NCI-H146 (cell line): ENCODE results near the gene PSMA7.

ENCODE experiments used
- DNase-seq: peaks from one replicate; lab custom pipeline; 2025; lab: John Stamatoyannopoulos, UW

PSMA7 gene

DNA sequence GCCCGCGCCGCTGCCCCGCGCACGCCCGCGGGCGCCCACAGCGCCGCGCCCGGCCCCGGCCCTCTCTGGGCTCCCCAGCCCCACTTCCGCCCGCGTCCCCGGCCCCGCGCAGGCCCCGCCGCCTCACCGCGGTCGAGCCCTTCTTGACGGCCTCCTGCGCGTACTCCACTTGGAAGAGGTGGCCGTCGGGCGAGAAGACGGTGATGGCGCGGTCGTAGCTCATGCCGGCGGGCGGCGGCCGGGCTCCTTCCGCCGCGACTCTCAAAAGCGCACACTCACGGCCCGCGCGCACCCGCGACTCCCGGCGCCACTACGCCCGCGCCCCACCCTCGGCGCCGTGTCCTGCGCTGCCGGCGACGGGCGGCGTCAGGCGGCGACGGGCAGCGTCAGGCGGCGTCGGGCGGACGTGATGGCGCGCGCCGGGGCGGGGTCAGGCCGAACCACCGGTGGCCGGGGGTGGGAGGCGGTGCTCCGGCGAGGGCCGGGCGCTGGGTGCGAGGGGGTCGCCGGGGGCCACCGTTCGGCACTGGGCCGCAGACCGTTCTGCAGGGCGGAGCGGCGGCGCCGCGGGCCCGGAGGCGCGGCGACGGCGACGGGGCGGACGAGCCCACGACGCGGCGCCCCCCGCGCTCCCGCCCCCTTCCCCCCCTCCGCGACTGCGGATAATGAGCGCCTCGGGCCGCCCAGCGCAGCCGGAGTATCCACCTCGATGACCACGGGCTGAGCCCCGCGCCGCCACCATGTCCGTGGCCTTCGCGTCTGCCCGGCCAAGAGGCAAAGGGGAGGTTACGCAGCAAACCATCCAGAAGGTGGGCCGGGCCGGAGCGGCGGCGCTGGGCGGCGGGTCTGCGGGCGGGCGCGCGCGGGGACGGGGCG lies at the start of gene PSMA7, which contains the start of gene SS18L1:
Gene PSMA7, minus strand, starts transcription at position 314 of the 876 bp plus-strand sequence. Its CDS starts 91 bp downstream, at position 223.
Gene SS18L1, plus strand, starts transcription at position 689 of the 876 bp plus-strand sequence. Its CDS starts 52 bp downstream, at position 741.
- peak; percentile 89 for DNase-seq

DNA sequence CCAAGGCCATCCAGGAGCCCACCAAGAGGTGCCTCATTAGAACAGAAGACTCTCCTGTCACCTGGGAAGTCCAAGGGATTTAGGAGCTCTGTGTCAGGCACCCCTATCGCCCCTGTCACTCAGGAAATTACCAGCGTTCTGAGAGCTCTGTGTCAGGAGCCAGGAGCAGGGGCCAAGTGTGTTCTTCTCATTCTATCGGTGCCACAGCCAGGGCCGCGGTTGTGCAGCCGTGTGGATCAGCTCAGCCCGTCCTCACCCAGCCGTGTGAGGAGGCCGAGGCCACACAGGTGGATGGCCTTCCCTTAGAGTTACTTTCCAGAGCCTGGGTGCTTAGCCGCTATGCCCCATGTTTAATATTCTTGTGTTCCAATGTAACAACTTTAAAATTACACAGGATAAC lies 49.4 kb upstream of the PSMA7 start:
- DNase-seq: no peak

DNA sequence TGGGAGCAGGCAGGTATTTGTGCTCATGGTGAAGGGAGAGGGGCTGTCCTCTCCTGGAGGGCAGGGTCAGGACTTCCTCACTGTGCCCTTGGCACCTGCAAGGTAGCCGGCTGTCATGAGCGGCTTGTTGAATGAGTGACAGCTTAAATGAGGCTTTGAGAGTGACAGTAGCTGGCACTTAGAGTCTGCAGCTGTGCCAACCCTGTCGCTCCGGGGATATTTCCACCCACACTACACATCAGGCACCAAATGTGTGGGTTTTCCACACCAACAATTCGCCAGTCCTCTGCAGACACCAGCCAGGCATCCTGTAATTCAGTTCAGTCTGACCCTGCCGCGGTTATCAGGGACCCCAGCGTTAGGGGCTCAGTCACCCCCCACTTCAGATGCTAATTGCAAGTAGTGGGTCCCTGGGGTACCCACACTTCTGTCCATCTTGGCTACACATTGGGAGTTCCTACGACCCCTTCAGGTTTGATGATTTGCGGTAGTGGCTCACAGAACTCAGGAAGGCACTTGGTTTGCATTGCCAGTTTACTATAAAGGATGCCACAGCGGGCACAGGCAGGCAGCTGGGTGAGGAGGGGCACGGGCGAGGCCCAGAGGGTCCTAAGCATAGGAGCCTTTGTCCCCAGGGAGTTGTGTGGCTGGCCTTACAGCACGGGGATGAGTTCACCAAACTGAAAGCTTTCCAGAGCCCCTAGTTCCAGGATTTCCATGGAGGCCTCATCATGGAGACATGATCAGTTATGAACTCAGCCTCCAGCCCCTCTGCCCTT lies 48.8 kb upstream of the PSMA7 start:
- no peak for DNase-seq

DNA sequence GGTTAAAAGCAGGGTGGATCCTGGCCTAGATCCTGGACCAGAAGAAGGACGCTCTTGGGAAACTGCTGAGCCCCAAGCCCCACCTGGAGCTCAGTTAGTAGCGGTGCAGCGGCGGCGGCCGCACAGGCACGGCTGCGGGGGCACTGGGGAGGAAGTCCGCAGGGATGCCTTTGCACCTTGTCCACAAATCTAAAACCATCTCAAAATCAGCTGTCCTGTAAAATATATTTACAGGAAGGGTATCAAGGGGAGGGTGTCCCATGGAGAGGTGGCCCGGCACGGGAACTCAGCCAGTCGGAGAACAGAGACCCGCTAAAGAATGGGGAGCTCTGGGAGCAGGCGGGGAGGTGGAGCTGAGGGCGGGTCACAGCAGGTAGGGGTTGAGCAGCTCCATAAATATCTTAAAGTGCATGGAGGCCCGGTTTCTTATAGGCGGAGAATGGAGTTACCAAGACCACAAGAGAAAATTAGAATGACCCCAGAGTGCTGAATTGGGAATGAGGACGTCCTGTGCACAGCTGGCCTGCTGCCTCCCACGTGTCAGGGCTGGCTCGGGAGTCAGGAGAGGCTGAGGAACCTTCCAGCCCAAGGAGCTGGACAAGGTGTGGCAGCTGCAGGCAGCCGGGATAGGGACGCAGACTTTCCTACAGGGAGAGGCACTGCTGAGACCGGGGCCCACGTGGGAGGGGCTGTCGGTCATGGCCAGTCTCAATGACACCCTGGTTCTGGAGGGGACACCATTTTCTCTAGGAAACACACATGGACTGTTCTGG lies 47.6 kb upstream of the PSMA7 start:
- no peak for DNase-seq

DNA sequence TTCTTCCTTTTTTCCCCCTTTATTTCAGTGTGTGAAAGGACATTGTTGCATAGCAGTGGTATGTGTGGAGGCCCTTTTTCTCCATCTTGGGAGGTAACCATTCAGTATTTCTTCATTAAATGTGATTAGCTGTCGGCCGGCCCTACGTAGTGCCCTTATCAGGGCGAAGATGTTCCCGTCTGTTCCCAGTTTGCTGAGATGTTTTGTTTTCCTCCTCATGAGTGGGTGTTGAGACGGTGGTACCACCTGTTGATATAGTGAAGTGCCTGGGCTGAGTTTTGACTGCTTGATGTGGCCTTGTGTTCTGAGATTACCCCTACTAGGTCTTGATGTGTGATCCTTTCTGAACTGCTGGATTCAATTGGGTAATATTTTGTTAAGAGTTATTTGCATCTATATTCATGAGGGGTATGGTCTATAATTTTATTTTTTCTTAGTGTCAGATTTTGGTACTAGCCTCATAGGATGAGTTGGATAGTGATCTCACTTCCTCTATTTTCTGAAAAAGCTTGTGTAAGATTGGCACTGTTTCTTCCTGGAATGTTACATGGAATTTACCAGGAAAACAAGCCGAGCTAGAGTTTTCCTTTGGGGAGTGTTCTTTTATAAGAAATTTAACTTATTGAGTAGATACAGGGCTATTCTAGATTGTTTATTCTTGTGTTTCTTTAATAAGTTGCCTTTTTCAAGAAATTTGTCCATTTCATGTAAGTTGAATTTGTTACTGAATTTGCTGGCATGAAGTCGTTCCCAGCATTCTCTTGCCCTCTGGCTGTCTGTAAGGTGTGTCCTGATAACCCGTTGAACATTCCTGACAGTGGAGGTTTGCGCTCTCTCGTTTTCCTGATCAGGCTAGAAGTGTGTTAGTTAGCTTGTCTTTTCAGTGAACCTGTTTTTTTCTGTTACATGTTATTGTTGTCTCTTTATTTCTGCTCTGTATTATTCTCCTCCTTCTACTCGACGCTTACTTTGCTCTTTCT lies 44.0 kb upstream of the PSMA7 start:
- DNase-seq: no peak

DNA sequence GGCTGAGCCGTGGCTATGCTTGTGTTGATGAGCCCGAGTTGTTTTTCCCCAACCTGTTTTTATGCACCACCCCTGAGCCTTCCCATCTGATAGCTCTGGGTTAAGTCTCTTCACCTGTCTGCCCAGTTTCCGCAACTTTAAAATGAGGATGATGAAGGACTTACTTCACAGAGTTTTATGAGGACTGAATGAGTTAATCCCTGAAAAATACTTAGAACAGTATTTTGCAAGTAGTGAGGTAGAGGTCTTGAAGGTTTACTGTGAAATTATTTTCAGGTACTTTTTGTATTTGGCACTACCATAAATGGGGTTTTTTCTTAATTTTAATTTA lies 42.9 kb upstream of the PSMA7 start:
- no peak for DNase-seq

DNA sequence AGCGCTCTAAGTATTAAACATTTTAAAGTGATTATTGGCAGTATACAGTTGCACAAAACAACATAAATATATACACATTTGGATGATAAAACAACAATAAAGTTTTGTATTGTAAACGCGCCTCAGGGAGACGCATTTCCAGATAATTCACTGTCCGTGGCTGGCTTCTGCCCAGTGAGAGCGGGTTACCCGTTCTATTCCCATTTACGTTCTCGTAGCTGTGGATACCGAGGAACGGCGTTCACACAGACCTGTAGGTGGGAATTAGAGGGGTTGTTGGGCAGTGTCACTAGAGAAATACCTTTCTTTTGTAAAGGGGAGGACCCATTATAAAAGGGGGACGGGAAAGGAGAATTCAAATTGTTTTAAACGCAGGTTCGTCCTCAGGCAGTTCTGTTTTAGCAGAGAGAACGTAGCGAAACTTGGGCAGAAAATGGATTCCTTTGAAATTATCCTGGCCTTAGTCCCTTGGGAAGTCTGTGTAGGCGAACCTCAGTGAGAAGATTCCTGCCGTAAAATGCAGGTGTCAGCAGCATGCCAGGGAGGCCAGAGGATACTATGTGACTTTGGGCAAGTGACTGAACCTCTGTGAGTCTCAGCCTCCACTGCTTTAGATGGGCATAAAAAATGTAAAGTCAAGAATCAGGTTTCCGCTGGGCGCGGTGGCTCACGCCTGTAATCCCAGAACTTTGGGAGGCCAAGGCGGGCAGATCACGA lies 40.4 kb upstream of the PSMA7 start:
- DNase-seq: peak; percentile 14

DNA sequence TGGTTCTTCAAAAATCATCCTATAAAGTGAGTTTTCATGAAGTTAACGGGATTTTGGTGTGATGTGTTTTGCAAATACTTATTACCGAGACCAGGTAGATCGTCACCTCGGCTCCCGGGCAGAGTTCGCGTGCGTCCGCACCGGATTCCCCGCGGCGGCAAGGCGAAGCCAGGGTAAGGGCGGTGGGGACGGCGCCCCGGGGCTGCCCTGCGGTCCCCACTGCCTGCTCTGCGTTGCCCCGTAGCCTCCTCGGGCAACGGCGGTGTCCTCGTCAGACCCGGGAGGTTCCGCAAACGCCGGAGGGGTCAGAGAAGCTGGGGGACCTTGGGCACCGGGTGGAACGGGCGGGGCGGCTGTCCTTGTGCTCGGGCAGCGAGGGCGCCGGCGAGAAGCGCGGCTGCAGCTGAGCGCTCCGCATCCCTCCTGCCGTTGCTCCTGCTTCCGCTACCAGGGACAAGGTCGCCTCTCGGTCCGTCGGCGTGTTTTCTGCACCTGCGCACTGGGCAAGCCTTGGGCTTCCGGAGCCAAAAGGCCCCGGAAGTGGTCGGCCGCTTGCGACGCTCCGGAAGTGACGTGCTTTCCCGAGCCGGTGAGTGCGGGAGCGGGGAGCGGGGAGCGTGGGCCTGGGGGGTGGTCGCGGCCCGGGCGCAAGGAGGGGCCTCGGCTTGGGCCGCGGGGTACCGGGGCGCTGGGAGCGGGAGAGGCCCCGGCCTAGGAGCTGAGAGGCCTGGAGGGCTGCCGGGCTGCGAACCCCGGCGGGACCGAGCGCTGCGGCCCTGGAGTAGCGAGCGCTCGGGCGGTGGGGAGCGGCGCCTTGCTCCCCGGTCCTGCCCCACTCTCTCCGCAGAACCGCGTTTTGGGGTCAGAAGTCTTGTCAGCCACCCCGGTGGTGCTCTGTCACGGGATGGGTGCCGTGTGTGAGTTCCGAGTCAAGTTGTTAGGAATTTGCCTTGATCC lies 39.6 kb upstream of the PSMA7 start, which contains the start of gene MTG2:
Gene MTG2, plus strand, starts transcription at position 560 of the 957 bp plus-strand sequence. CDS start 10,393 bp downstream, outside the sequence.
- DNase-seq: peak; percentile 97

DNA sequence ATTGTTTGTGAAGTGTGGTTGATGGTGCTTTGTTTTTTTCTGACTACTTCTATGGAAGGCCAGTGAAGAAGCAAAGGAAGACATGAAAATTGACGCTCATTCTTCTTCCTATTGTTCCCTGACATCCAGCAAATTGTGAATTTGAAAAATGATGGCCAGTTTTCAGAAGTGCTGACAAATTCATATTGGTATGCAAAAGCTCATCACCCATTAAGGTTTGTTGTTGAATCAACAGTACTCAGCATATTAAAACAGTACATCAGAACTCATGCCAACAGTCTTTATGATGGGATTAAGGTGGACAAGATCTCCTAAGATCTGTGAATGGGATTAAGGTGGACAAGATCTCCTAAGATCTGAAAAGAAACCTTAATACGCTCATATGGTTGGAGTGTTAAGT lies 38.6 kb upstream of the PSMA7 start:
- DNase-seq: no peak

DNA sequence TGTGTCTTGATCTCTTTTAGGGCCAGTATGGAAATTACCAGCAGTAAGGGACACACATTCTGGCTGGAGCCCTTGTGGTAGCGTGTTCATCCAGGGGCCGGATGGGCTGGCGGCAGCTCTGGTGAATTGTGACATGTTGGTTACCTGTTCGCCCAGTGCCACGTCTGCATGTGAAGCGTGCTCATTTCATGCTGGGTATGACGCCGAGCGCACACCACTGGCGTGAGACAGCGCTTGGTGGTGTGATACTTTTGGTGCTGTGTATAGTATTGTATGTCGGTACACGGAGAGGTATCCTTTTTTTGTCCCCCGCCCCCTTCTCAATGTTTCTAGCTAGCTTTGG lies 35.9 kb upstream of the PSMA7 start:
- DNase-seq: no peak

DNA sequence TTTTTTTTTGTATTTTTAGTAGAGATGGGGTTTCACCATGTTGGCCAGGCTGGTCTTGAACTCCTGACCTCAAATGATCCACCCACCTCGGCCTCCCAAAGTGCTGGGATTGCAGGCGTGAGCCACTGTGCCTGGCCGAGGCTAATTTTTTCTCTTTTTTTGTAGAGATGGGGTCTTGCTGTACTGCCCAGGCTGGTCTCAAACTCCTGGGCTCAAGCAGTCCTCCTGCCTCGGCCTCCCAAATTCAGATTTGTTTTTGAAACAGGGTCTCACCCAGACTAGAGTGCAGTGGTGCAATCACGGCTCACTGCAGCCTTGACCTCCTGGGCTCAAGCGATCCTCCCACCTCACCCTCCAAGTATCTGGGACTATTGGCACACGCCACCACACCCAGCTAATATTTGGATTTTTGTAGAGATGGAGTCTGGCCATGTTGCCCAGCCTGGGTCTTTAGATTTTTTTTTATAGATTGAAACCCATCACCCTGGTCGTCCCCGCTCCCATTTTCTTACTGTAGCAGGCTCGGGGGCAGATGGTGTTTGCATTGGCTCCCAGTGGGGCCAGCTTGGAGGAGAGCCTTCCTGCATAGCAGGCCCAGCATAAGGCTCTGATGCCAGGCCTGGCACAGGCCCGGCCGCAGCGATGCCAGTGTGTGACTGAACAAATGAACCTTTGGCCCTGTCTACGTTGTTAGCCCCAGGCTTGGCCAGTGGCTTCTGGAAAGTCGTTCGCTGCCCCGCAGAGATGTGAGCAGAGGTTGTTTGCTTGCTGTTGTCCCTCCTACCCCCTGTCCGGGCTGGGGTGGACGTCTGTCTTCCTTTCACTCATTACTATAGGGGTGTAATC lies 35.3 kb upstream of the PSMA7 start:
- DNase-seq: no peak

DNA sequence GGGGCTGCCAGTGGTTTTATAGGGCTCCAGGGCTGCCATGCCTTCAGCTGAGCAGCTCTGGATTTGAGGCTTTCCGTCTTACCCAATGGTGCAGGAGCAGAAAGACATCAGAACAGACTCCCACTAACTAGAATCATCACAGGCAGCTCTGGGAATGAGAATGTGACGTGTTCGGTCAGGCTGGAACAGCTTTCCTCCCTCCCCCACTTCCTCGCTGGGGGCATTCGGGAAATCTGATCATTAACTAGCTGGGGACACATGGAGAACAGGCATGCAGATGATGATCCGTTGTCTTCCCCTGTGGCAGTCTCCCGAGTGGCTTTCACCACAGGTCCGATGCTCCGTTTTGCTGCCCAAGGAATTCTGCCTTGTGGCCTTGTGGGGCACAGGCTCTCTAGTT lies 34.1 kb upstream of the PSMA7 start:
- DNase-seq: no peak

DNA sequence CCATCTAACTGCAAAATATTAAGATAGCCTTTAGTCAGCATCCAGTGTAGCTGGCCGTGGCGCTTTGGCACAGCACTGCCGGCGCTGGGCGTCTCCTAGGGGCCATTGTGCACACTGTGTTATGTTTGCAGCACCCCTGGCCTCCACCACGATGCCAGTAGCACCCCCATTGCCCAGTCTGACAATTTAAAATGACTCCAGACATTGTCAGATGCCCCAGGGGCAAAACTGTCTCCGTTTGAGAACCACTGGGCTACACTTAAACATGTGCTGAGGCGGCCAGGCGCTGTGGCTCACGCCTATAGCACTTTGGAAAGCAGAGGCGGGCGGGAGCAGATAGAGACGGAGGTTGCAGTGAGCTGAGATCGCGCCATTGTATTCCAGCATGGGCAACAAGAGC lies 33.7 kb upstream of the PSMA7 start:
- no peak for DNase-seq

DNA sequence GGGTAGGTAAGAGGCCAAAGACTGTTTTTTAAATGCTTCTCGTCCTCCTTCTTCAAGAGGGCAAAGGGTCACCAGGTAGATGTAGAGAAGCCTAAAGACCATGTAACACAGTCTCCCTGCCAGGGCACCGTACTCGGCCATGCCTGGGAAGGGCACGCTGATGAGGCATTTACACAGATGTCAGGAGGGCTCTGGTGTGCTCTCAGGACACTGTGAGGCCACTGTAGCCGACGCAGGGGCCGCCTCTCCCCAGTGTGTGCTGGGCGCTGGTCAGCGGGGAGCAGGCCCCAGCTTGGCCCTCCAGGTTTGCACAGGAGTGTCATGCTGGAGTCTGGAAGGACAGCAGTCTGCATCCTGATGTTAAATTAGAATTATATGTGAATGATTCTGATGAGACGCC lies 32.5 kb upstream of the PSMA7 start:
- DNase-seq: no peak

DNA sequence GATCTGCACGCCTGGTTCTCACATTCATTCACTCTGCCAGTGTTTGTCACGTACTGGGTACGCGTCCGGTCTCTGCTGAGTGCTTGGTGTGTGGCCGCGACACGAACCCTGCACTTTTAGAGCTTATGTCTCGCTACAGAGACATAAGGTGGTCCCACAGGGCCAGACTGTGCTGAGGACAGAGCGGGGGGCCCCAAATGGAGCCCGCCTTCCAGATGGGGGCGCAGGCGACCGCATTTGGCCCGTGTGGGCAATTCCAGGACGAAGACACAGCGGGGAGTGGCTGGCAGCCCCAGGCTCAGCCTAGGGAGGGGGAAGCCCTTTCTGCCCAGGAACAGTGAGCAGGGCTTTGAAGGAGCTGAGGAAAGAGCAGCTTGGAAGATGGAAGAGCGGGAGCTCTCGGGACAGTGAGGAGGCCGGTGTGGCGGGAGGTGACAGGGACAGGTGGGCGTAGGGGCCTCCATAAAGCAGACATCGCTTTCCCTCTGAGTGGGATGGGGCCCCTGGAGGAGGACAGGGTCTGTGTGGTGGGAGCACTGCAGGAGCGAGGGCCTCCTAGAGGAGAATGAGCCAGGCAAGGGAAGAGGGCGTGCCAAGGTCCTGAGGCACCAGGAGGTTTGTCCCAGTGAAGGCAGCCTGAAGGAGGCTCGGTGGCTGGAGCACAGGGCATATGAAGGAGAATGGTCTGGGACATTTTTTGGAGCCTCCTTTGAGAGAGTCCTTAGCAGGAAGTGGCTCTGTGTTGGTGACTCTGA lies 31.9 kb upstream of the PSMA7 start:
- DNase-seq: no peak

DNA sequence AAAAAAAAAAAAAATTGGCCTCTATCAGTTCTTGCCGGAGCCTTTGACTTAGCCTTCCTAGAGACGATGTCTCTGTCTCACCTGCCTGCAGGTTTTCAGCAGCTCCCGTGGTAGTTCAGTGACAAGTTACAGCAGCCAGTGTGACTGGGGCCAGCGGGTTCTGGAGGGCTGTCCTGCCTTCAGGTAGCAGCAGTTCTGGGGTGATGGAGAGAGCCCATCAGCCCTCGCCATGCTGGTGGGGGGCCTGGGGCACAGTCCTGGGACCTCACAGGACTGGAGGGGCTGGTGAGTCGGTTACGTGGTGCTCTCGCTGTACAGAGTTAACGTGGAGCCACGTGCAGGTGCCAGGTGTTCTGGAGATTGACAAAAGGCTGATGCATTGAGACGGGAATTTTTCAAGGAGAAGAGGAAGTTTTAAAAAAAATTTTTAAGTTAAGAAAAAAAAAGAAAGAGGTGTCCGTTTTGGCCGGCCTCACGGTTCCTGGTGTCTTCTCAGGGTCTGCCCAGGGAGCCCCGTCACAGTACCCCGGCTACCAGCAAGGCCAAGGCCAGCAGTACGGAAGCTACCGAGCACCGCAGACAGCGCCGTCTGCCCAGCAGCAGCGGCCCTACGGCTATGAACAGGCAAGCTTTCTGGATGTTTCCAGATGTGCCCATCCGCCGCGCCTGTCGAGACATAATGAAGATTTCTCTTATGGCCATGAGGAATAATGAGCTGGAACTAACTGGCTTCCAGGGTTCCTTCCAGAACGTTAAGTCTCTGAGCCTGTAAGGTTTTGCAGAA lies 31.0 kb upstream of the PSMA7 start:
- DNase-seq: no peak

DNA sequence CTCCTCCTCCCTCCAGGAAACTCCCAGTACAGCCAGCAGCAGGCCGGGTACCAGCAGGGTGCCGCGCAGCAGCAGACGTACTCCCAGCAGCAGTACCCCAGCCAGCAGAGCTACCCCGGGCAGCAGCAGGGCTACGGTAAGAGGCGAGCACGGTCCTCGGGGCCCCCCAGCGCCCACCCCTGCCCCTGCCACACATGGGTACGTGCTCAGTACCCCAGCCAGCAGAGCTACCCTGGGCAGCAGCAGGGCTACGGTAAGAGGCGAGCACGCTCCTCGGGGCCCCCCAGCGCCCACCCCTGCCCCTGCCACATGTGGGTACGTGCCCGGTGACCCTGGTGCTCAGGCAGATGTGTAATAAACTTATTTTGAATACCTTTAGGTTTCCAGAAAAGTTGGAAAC lies 29.5 kb upstream of the PSMA7 start:
- no peak for DNase-seq
